Neuronal stem cell (in vitro differentiated cells): Measurements from ENCODE around the gene PITX3.

Experiments used
- DNase-seq: peaks from one replicate; pipeline ENCODE4 v3.0.0-alpha.2; 2013; ENCODE audit warnings: low spot score
- H2AFZ ChIP-seq: one replicate; pipeline ENCODE4 v1.6.1; 2013; ENCODE audit warnings: mild to moderate bottlenecking, low read length, inconsistent platforms
- H2AK5ac ChIP-seq: 2 replicates; pipeline ENCODE4 v1.6.1; 2013; ENCODE audit warnings: low read depth, mild to moderate bottlenecking, inconsistent platforms, low read length, moderate library complexity, mixed read lengths
- H2BK120ac ChIP-seq: 2 replicates; pipeline ENCODE4 v1.6.1; 2013; ENCODE audit warnings: low read depth, mild to moderate bottlenecking, inconsistent platforms, low read length, moderate library complexity, mixed read lengths
- H2BK12ac ChIP-seq: one replicate; pipeline ENCODE4 v1.6.1; 2013; ENCODE audit warnings: low read length, inconsistent platforms
- H2BK15ac ChIP-seq: 2 replicates; pipeline ENCODE4 v1.6.1; 2013; ENCODE audit warnings: mild to moderate bottlenecking, low read length, inconsistent platforms, mixed read lengths
- H2BK5ac ChIP-seq: one replicate; pipeline ENCODE4 v1.6.1; 2013; ENCODE audit warnings: inconsistent platforms, mild to moderate bottlenecking, low read length, moderate library complexity
- H3K14ac ChIP-seq: one replicate; pipeline ENCODE4 v1.6.1; 2013; ENCODE audit warnings: low read length, inconsistent platforms
- H3K18ac ChIP-seq: 2 replicates; pipeline ENCODE4 v1.6.1; 2013; ENCODE audit warnings: low read length, inconsistent platforms
- H3K23ac ChIP-seq: 2 replicates; pipeline ENCODE4 v1.6.1; 2013; ENCODE audit warnings: low read depth, mild to moderate bottlenecking, mixed read lengths, low read length, inconsistent platforms; ENCODE audit not compliant: poor library complexity
- H3K27ac ChIP-seq: replicated peaks from 3 replicates; pipeline ENCODE4 v1.5.1; 2013; ENCODE audit warnings: low read length, inconsistent platforms
- H3K27me3 ChIP-seq, 3 experiments: 2 replicates each; pipeline ENCODE4 v1.6.1; 2013; ENCODE audit warnings: low read length in 3 of 3, mild to moderate bottlenecking in 2 of 3, inconsistent platforms in 1 of 3, low read depth in 1 of 3, mixed read lengths in 1 of 3, moderate library complexity in 1 of 3; ENCODE audit not compliant: control insufficient read depth in 3 of 3, insufficient read depth in 3 of 3
- H3K36me3 ChIP-seq, 2 donors: replicated peaks in 1 of 2; 2 replicates each; pipeline ENCODE4 v1.6.1; 2013; ENCODE audit warnings: low read length in 2 of 2; ENCODE audit not compliant: control insufficient read depth in 2 of 2, insufficient read depth in 2 of 2
- H3K4ac ChIP-seq: 2 replicates; pipeline ENCODE4 v1.6.1; 2013; ENCODE audit warnings: inconsistent platforms, mild to moderate bottlenecking, low read length, moderate library complexity
- H3K4me1 ChIP-seq, 2 donors: 1 replicate in 1 of 2; 2 replicates in 1 of 2; pipeline ENCODE4 v1.6.1; 2013; ENCODE audit warnings: low read length in 2 of 2, low read depth in 1 of 2; ENCODE audit not compliant: control insufficient read depth in 2 of 2, insufficient read depth in 1 of 2
- H3K4me2 ChIP-seq: one replicate; pipeline ENCODE4 v1.6.1; 2013; ENCODE audit warnings: mild to moderate bottlenecking, low read length, inconsistent platforms; ENCODE audit not compliant: insufficient read depth, poor library complexity, severe bottlenecking
- H3K4me3 ChIP-seq, 2 donors: 2 replicates each; pipeline ENCODE4 v1.5.1; 2013; ENCODE audit warnings: low read length in 2 of 2, mild to moderate bottlenecking in 2 of 2, inconsistent platforms in 1 of 2, moderate library complexity in 1 of 2
- H3K79me1 ChIP-seq: one replicate; pipeline ENCODE4 v1.6.1; 2013; ENCODE audit warnings: low read depth, mild to moderate bottlenecking, inconsistent platforms, low read length, moderate library complexity
- H3K9ac ChIP-seq: one replicate; pipeline ENCODE4 v1.6.1; 2013; ENCODE audit warnings: mild to moderate bottlenecking, low read depth, low read length, inconsistent platforms; ENCODE audit not compliant: poor library complexity
- H3K9me3 ChIP-seq, 2 donors: replicated peaks in 1 of 2; 2 replicates each; pipeline versions ENCODE3 to v1.6.1; 2013; ENCODE audit warnings: low read length in 2 of 2, mild to moderate bottlenecking in 2 of 2, inconsistent platforms in 1 of 2, low read depth in 1 of 2, mixed read lengths in 1 of 2, moderate library complexity in 1 of 2; ENCODE audit not compliant: control insufficient read depth in 2 of 2, insufficient read depth in 1 of 2
- H4K8ac ChIP-seq: one replicate; pipeline ENCODE4 v1.6.1; 2013; ENCODE audit warnings: low read depth, mild to moderate bottlenecking, inconsistent platforms, low read length, moderate library complexity
- H4K91ac ChIP-seq: one replicate; pipeline ENCODE4 v1.6.1; 2013; ENCODE audit warnings: low read length, low read depth, mild to moderate bottlenecking, inconsistent platforms; ENCODE audit not compliant: poor library complexity
- WGBS, 2 donors: extraction: QIAGEN DNeasy Blood & Tissue Kit; methylation state at CpG; one replicate each; pipeline ENCODE4 v1.1.7; 2013; ENCODE audit warnings: missing lambda C conversion rate in 2 of 2, mixed read lengths in 1 of 2; ENCODE audit not compliant: insufficient read length in 2 of 2, insufficient replicate concordance in 1 of 2; ENCODE audit errors: extremely low coverage in 2 of 2; 5-methylcytosine and 5-hydroxymethylcytosine counted together

The PITX3 gene

DNA sequence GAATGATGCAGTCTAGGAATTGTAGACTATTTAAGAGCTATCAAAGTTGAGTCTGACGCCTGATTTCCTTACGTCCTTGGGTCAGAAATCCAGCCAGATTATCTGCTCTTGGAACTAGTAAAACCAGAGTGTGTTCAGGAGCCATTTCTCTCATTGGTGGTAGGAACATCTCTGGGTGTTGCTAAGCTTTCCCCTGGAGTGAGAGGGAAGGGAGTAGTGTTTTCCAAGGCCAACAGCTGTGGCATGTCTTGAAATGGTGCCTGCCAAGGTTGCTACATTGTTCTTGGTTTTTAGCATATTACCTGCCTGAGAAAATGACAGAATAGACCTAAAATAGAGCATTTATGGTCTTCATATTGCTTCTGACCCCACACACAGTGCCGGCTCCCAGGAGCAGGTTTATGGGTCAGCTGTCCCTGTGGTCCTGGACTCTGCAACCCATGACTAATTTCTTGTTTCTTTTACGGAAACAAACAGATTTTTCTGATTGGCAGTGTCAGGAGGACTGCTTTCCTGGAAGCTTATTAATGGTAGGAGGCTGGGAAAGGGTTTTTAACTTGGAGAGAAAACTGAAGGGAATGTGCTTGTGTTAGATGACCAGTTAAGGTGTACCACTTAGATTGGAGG lies 21.5 kb upstream of the PITX3 start:
- no peak overlapping the region for H4K91ac ChIP-seq
- H2AK5ac ChIP-seq = no peak overlapping the region
- no peak overlapping the region for H3K14ac ChIP-seq
- H2BK120ac ChIP-seq = no peak overlapping the region
- no CpG with 5 or more reads among the region's 4 CpGs for WGBS, 2 donors
- H2AFZ ChIP-seq = no peak overlapping the region
- H3K4me3 ChIP-seq = no peak overlapping the region
- H3K9me3 ChIP-seq = no peaks in the 10 kb centered on the region
- no peaks in the 10 kb centered on the region for H3K27me3 ChIP-seq
- peaks cover 0 to 3% of the 10 kb centered on the region in 2 donors for H3K4me1 ChIP-seq
- H4K8ac ChIP-seq = no peak overlapping the region
- no peak for DNase-seq
- H2BK5ac ChIP-seq = no peak overlapping the region
- no peak overlapping the region for H3K18ac ChIP-seq
- H3K23ac ChIP-seq = no peak overlapping the region
- H3K9ac ChIP-seq = no peak overlapping the region
- H3K4ac ChIP-seq = no peak overlapping the region
- no peak overlapping the region for H2BK12ac ChIP-seq
- H3K4me2 ChIP-seq = no peak overlapping the region
- H3K79me1 ChIP-seq = peaks cover 2% of the 10 kb centered on the region
- peaks cover 2 to 65% of the 10 kb centered on the region in 2 donors for H3K36me3 ChIP-seq
- H3K27ac ChIP-seq = no peak overlapping the region
- no peak overlapping the region for H2BK15ac ChIP-seq

GRCh38 chr10:102261842-102262241 lies 20.5 kb upstream of the PITX3 start:
- no peak overlapping the region for H3K9ac ChIP-seq
- no peak overlapping the region for H2AK5ac ChIP-seq
- peaks cover 2% of the 10 kb centered on the region for H3K79me1 ChIP-seq
- H4K91ac ChIP-seq = no peak overlapping the region
- no peak overlapping the region for H3K23ac ChIP-seq
- no peak overlapping the region for H3K18ac ChIP-seq
- WGBS, 2 donors = no CpG with 5 or more reads among the region's 6 CpGs
- H3K27me3 ChIP-seq = no peaks in the 10 kb centered on the region
- H3K4me2 ChIP-seq = no peak overlapping the region
- H2AFZ ChIP-seq = no peak overlapping the region
- no peak overlapping the region for H2BK12ac ChIP-seq
- H3K4me3 ChIP-seq = no peak overlapping the region
- H3K4me1 ChIP-seq = peaks cover 0 to 3% of the 10 kb centered on the region in 2 donors
- no peaks in the 10 kb centered on the region for H3K9me3 ChIP-seq
- DNase-seq = no peak
- H2BK120ac ChIP-seq = no peak overlapping the region
- H3K27ac ChIP-seq = no peak overlapping the region
- H4K8ac ChIP-seq = no peak overlapping the region
- H2BK15ac ChIP-seq = no peak overlapping the region
- H3K36me3 ChIP-seq = peaks cover 2 to 64% of the 10 kb centered on the region in 2 donors
- no peak overlapping the region for H3K14ac ChIP-seq
- no peak overlapping the region for H2BK5ac ChIP-seq
- H3K4ac ChIP-seq = no peak overlapping the region

GRCh38 chr10:102261196-102261595 lies 19.9 kb upstream of the PITX3 start:
- peaks cover 2% of the 10 kb centered on the region for H3K79me1 ChIP-seq
- H3K4me2 ChIP-seq = no peak overlapping the region
- H3K18ac ChIP-seq = no peak overlapping the region
- no peak overlapping the region for H3K9ac ChIP-seq
- no peaks in the 10 kb centered on the region for H3K9me3 ChIP-seq
- H3K14ac ChIP-seq = no peak overlapping the region
- no peak overlapping the region for H4K91ac ChIP-seq
- H3K23ac ChIP-seq = no peak overlapping the region
- no peaks in the 10 kb centered on the region for H3K27me3 ChIP-seq
- no peak overlapping the region for H2BK12ac ChIP-seq
- no peak overlapping the region for H3K4me3 ChIP-seq
- no peak for DNase-seq
- H3K36me3 ChIP-seq = peaks cover 2 to 60% of the 10 kb centered on the region in 2 donors
- H4K8ac ChIP-seq = no peak overlapping the region
- no peak overlapping the region for H2AK5ac ChIP-seq
- no peak overlapping the region for H3K27ac ChIP-seq
- H3K4me1 ChIP-seq = peaks cover 0 to 3% of the 10 kb centered on the region in 2 donors
- no peak overlapping the region for H2BK120ac ChIP-seq
- H2BK5ac ChIP-seq = no peak overlapping the region
- no peak overlapping the region for H2AFZ ChIP-seq
- H3K4ac ChIP-seq = no peak overlapping the region
- no peak overlapping the region for H2BK15ac ChIP-seq

GRCh38 chr10:102255404-102255803 lies 14.1 kb upstream of the PITX3 start:
- H3K79me1 ChIP-seq = no peaks in the 10 kb centered on the region
- H3K9ac ChIP-seq = no peak overlapping the region

More at GRCh38 chr10:102255404-102255803, 14.1 kb upstream of the PITX3 start:
- Histone ChIP-seq H3K14ac (no peak overlapping the region), H4K8ac (no peak overlapping the region), H2AFZ (no peak overlapping the region), H2BK15ac (no peak overlapping the region), H3K18ac (no peak overlapping the region), H3K9me3 (no peaks in the 10 kb centered on the region), H2BK12ac (no peak overlapping the region), H3K36me3 (peaks cover 0 to 18% of the 10 kb centered on the region in 2 donors), H2BK5ac (no peak overlapping the region), H2BK120ac (no peak overlapping the region), H3K4me3 (no peak overlapping the region), H3K23ac (no peak overlapping the region), H3K27ac (no peak overlapping the region), H3K4me2 (no peak overlapping the region), H3K27me3 (no peaks in the 10 kb centered on the region), H2AK5ac (no peak overlapping the region), H3K4ac (no peak overlapping the region), H3K4me1 (no peaks in the 10 kb centered on the region), H4K91ac (no peak overlapping the region)
- no CpG with 5 or more reads among the region's 2 CpGs for WGBS, 2 donors
- no peak for DNase-seq
